HEK293 (cell line): ENCODE results near the gene NKD2.

Experiments used
- CTCF ChIA-PET: fragments of 350-600 bp; formaldehyde crosslinking; extraction: SDS; loops from one replicate; lab custom pipeline; 2021; ENCODE audit warnings: antibody characterized with exemption; lab: Yijun Ruan, JAX
- POLR2A ChIA-PET: fragments of 300-600 bp; formaldehyde crosslinking; extraction: SDS; loops from one replicate; lab custom pipeline; 2020; ENCODE audit warnings: antibody characterized with exemption, inconsistent platforms; lab: Yijun Ruan, JAX
- H3K27ac ChIP-seq: fragments of 200-500 bp; sonication (Bioruptor generic); 2 replicates; pipeline ENCODE4 v1.5.1; 2014; ENCODE audit warnings: low read depth, low read length, control low read depth, inconsistent platforms; ENCODE audit errors: extremely low read depth
- H3K36me3 ChIP-seq, 2 experiments: fragments of 200-500 bp in 1 of 2; sonication (Bioruptor generic) in 1 of 2; 1 replicate in 1 of 2; 2 replicates in 1 of 2; pipeline ENCODE4 v1.5.1; 2014 to 2017; ENCODE audit warnings: inconsistent platforms in 2 of 2, low read length in 2 of 2; ENCODE audit not compliant: control insufficient read depth in 2 of 2, insufficient read depth in 1 of 2
- H3K4me1 ChIP-seq: fragments of 200-500 bp; sonication (Bioruptor generic); 2 replicates; pipeline ENCODE4 v1.5.1; 2014; ENCODE audit warnings: mild to moderate bottlenecking, low read length, inconsistent platforms; ENCODE audit not compliant: control insufficient read depth, insufficient read depth
- H3K4me3 ChIP-seq: 2 replicates; pipeline ENCODE4 v1.5.1; 2011; ENCODE audit warnings: low read depth, mild to moderate bottlenecking, control low read depth, low read length, moderate library complexity
- H3K9me3 ChIP-seq: fragments of 200-500 bp; sonication (Bioruptor generic); 2 replicates; pipeline ENCODE4 v1.5.1; 2014; ENCODE audit warnings: low read depth, low read length, inconsistent platforms; ENCODE audit not compliant: control insufficient read depth, insufficient read depth
- FEZF1 ChIP-seq: fragments of 450-650 bp; formaldehyde crosslinking; IDR thresholded peaks from 2 replicates; pipeline ENCODE4 v1.5.1; 2016; ENCODE audit warnings: missing biosample characterization, missing genetic modification characterization
- GLIS1 ChIP-seq: fragments of 450-650 bp; formaldehyde crosslinking; IDR thresholded peaks from 2 replicates; pipeline ENCODE4 v1.5.1; 2016; ENCODE audit warnings: missing biosample characterization, missing genetic modification characterization
- KLF1 ChIP-seq: fragments of 450-650 bp; formaldehyde crosslinking; IDR thresholded peaks from 2 replicates; pipeline ENCODE4 v1.5.1; 2016; ENCODE audit warnings: missing biosample characterization, missing genetic modification characterization
- KLF7 ChIP-seq: fragments of 450-650 bp; formaldehyde crosslinking; IDR thresholded peaks from 2 replicates; pipeline ENCODE4 v1.5.1; 2016; ENCODE audit warnings: missing biosample characterization, missing genetic modification characterization, borderline replicate concordance
- KLF9 ChIP-seq: fragments of 450-650 bp; formaldehyde crosslinking; IDR thresholded peaks from 2 replicates; pipeline ENCODE4 v1.5.1; 2016; ENCODE audit warnings: missing biosample characterization, missing genetic modification characterization, low read depth
- OVOL3 ChIP-seq: fragments of 450-650 bp; formaldehyde crosslinking; IDR thresholded peaks from 2 replicates; pipeline ENCODE4 v1.5.1; 2016; ENCODE audit warnings: missing biosample characterization, missing genetic modification characterization
- SP2 ChIP-seq: fragments of 450-650 bp; formaldehyde crosslinking; IDR thresholded peaks from 2 replicates; pipeline ENCODE4 v1.5.1; 2016; ENCODE audit warnings: missing biosample characterization, missing genetic modification characterization
- ZBTB48 ChIP-seq: fragments of 450-650 bp; formaldehyde crosslinking; IDR thresholded peaks from 2 replicates; pipeline ENCODE4 v1.5.1; 2016; ENCODE audit warnings: missing biosample characterization, missing genetic modification characterization
- ZNF341 ChIP-seq: fragments of 450-650 bp; formaldehyde crosslinking; IDR thresholded peaks from 2 replicates; pipeline ENCODE4; 2016; ENCODE audit warnings: low read depth, missing biosample characterization, missing genetic modification characterization
- ZNF366 ChIP-seq: fragments of 450-650 bp; formaldehyde crosslinking; conservative IDR thresholded peaks from 2 replicates; pipeline ENCODE4 v1.5.1; 2016; ENCODE audit warnings: missing biosample characterization, missing genetic modification characterization
- ZNF510 ChIP-seq: fragments of 450-650 bp; formaldehyde crosslinking; IDR thresholded peaks from 2 replicates; pipeline ENCODE4 v1.5.1; 2018; ENCODE audit warnings: mild to moderate bottlenecking, missing genetic modification characterization, missing biosample characterization; ENCODE audit not compliant: insufficient replicate concordance
- TF ChIP-seq, protein P1 (sequence below): fragments of 450-650 bp; formaldehyde crosslinking; IDR thresholded peaks from 2 replicates; pipeline ENCODE4 v1.5.1; 2016; ENCODE audit warnings: missing biosample characterization, missing genetic modification characterization
- TF ChIP-seq, protein P2 (sequence below): fragments of 450-650 bp; formaldehyde crosslinking; IDR thresholded peaks from 2 replicates; pipeline ENCODE4 v1.5.1; 2016; ENCODE audit warnings: missing biosample characterization, missing genetic modification characterization

The NKD2 gene

DNA sequence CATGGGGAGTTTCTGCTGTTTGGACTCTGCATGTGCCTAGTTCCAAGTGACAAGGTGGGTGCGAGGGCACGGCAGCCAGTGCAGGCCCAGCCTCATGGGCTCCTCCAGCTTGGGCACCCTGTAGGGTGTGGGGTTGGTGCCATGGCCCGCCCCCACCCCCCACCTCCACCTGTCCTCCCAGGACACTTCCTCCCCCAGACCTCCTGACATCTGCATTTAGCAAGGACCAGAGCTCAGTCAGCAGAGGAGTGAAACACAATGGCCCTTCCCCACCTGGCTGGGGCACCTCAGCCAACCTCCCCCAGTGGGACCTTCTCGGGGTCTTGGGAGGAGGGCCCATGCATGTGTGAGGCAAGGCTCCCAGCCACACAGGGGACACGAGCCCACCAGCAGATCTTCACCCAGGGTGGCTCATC lies 1.9 kb upstream of the NKD2 start (continued):
- TF ChIP-seq SP2 (tag by site-specific recombination) (no peak), FEZF1 (tag by site-specific recombination) (no peak)

DNA sequence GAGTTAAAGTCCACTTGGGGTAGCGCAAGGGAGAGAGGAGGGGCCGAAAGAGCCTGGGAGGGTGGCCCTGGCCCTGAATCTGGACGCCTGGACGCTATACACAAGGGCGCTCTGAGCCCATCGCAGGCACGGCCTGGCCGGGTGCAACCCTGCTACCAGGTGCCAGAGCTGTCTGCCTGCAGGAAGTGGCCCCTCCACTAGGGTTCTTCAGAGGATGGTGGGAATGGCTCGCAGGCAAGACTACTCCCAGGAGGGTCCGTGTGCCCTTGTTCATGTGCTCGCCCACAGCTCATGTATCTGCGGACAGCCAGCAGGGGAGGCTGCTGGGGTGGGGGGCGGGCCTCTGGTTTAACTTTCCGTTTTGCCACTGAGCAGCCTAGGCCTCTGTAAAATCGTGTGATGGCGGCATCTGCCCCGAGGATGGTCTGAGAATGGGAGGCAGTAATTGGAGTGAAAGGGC lies 1.4 kb upstream of the NKD2 start:
- H3K4me1 ChIP-seq = peaks cover 30% of the 10 kb centered on the region
- H3K36me3 ChIP-seq = peaks cover 0 to 11% of the 10 kb centered on the region in 2 experiments; a peak in 1 of 3 replicates
- CTCF ChIA-PET = interaction anchor here (0.5 to 5.0 kb wide), 13 partner anchors 12 to 1315 kb away, joined by 3 to 51 read pairs (median 4); no protein-coding TSS in a partner anchor
- no peak overlapping the region for H3K4me3 ChIP-seq
- no peak overlapping the region for H3K27ac ChIP-seq
- TF ChIP-seq, protein P1, sequence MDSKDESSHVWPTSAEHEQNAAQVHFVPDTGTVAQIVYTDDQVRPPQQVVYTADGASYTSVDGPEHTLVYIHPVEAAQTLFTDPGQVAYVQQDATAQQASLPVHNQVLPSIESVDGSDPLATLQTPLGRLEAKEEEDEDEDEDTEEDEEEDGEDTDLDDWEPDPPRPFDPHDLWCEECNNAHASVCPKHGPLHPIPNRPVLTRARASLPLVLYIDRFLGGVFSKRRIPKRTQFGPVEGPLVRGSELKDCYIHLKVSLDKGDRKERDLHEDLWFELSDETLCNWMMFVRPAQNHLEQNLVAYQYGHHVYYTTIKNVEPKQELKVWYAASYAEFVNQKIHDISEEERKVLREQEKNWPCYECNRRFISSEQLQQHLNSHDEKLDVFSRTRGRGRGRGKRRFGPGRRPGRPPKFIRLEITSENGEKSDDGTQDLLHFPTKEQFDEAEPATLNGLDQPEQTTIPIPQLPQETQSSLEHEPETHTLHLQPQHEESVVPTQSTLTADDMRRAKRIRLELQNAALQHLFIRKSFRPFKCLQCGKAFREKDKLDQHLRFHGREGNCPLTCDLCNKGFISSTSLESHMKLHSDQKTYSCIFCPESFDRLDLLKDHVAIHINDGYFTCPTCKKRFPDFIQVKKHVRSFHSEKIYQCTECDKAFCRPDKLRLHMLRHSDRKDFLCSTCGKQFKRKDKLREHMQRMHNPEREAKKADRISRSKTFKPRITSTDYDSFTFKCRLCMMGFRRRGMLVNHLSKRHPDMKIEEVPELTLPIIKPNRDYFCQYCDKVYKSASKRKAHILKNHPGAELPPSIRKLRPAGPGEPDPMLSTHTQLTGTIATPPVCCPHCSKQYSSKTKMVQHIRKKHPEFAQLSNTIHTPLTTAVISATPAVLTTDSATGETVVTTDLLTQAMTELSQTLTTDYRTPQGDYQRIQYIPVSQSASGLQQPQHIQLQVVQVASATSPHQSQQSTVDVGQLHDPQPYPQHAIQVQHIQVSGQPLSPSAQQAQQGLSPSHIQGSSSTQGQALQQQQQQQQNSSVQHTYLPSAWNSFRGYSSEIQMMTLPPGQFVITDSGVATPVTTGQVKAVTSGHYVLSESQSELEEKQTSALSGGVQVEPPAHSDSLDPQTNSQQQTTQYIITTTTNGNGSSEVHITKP (tag by site-specific recombination) = no peak
- TF ChIP-seq, protein P2, sequence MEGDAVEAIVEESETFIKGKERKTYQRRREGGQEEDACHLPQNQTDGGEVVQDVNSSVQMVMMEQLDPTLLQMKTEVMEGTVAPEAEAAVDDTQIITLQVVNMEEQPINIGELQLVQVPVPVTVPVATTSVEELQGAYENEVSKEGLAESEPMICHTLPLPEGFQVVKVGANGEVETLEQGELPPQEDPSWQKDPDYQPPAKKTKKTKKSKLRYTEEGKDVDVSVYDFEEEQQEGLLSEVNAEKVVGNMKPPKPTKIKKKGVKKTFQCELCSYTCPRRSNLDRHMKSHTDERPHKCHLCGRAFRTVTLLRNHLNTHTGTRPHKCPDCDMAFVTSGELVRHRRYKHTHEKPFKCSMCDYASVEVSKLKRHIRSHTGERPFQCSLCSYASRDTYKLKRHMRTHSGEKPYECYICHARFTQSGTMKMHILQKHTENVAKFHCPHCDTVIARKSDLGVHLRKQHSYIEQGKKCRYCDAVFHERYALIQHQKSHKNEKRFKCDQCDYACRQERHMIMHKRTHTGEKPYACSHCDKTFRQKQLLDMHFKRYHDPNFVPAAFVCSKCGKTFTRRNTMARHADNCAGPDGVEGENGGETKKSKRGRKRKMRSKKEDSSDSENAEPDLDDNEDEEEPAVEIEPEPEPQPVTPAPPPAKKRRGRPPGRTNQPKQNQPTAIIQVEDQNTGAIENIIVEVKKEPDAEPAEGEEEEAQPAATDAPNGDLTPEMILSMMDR (tag by site-specific recombination) = 0 out of 2 replicates have a peak, but pooled peaks have one; percentile 10
- TF ChIP-seq, all 188 proteins: peak for 1
- POLR2A ChIA-PET = interaction anchor here (0.6 to 2.6 kb wide), 3 partner anchors 9 to 84 kb away, joined by 3 to 7 read pairs (median 3); no protein-coding TSS in a partner anchor
- H3K9me3 ChIP-seq = no peaks in the 10 kb centered on the region

DNA sequence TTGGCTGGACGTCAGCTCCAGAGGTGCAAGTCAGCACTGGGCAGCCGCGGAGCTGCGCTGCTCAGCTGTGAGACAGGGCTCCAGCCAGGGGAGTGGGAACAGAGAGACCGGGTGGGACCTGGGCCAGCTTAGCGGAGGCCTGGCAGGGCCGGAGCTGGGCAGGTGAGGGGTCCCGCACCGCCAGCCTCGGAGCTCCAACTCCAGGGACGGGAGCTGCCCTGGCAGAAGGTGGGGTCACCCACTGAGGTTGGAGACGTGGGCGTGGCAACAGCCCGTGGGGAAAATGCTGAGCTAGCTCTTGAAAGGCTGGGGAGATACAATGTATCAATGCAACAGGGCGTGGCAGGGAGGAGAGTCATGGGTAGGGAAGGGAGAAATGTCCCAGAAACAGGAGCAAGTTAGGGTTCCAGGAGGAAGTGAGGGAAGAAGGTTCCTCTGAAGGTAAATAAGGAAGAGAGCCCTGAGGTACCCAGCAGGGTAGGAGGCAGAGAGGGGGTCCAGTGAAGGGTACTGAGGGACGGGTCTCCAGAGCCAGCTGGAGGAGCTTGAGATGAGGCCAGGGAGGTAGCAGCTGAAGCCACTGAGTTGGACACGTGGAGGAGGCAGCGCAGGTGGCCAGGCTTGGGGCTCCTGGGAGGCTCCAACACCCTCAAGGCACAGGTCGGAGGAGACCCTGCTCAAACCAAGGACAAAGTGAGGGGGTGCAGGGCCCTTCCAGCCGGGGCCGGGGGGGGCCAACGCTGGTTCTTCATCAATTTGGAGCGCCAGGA lies 736 bp upstream of the NKD2 start:
- no peaks in the 10 kb centered on the region for H3K9me3 ChIP-seq
- ChIA-PET CTCF (interaction anchor here (0.5 to 6.7 kb wide), 18 partner anchors 11 to 471 kb away, joined by 3 to 90 read pairs (median 4); no protein-coding TSS in a partner anchor), POLR2A (interaction anchor here (1.2 to 2.6 kb wide), 2 partner anchors 9 to 84 kb away, joined by 3 to 7 read pairs; no protein-coding TSS in a partner anchor)
- no peak overlapping the region for H3K4me3 ChIP-seq
- TF ChIP-seq ZNF510 (tag by site-specific recombination) (no peak), OVOL3 (tag by site-specific recombination) (no peak), ZBTB48 (tag by site-specific recombination) (peak; percentile 41; the same call in 1 of the 2 replicates), GLIS1 (no peak), ZNF366 (0 out of 2 replicates have a peak, but pooled peaks have one; percentile 19), ZNF341 (peak; percentile 16; the same call in 1 of the 2 replicates), KLF7 (tag by site-specific recombination) (peak; percentile 75; the same call in 1 of the 2 replicates), KLF9 (peak; percentile 70), KLF1 (tag by site-specific recombination) (peak; percentile 75)
- TF ChIP-seq, protein P1 (tag by site-specific recombination) = 0 out of 2 replicates have a peak, but pooled peaks have one; percentile 22
- peaks cover 0 to 17% of the 10 kb centered on the region in 2 experiments; a peak in 1 of 3 replicates for H3K36me3 ChIP-seq
- H3K4me1 ChIP-seq = peaks cover 30% of the 10 kb centered on the region
- no peak overlapping the region for H3K27ac ChIP-seq
